Measurements from ENCODE around the gene CEP120.

DNA sequence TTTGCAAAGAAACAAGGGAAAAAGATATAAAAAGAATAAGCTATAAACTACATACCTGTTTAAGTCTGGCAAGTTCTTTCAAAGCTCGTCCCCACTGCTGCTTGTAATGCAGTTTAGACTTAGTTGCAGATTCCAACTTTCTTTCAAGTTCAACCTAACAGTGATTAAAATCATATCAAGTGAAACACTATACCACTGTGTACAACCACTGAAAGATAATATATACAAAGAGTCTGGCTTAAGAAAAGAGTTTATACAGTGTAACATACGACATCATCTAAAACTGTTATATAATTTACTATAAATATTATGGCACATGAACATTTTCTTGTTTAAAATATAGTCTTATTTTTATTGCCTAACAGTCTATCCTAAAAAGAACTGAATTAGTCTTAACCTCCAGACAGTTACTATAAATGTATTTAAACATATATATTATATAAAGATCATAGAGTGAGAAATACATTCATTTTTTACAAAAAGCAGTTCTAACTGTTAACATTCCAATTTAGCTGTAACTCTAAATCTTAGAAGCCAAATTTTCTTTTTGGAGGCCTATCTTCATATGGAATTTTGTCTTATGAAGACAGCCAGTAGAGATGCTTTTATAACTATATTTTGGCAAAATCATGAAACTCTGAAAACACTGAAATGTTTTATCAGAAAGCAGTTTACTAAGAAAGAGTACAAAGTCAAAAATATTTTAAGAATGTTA, 58.6 kb downstream of the CEP120 start:
- no peak for TF ChIP-seq CTCF (IDR thresholded peaks at IDR 0.05)
- no peak for TF ChIP-seq POLR2A (IDR thresholded peaks at IDR 0.05)
